IPS DF 19.7 (cell line): Measurements from ENCODE around the gene SRPRA.

Source experiments
- DNase-seq: peaks from one replicate; pipeline ENCODE4 v3.0.0-alpha.2; 2013; ENCODE audit warnings: low read depth, low spot score

SRPRA gene

GRCh38 chr11:126229858-126230540 is 38.7 kb downstream of the SRPRA start:
- DNase-seq, result no peak

- DNase-seq, result no peak
Observed at GRCh38 chr11:126226334-126227084, 42.2 kb downstream of the SRPRA start.

- DNase-seq, result no peak
Observed at GRCh38 chr11:126225295-126225665, 43.4 kb downstream of the SRPRA start.

GRCh38 chr11:126224647-126225294 is 43.9 kb downstream of the SRPRA start:
- DNase-seq, result no peak

- no peak for DNase-seq
Observed at GRCh38 chr11:126219547-126219946, 49.1 kb downstream of the SRPRA start.

- no peak for DNase-seq
Observed at GRCh38 chr11:126217491-126217890, 51.2 kb downstream of the SRPRA start.

- no peak for DNase-seq
Observed at GRCh38 chr11:126216526-126217305, 52.0 kb downstream of the SRPRA start.

GRCh38 chr11:126214841-126215240 is 53.9 kb downstream of the SRPRA start:
- DNase-seq, result no peak

- no peak for DNase-seq
Observed at GRCh38 chr11:126214441-126214840, 54.3 kb downstream of the SRPRA start.
